Vagina (tissue), 2 donors: Measurements from ENCODE around the gene TTC39B.

Experiments used
- POLR2A ChIP-seq, 2 donors: fragments of 450-650 bp; IDR thresholded peaks; one replicate each; pipeline ENCODE4 v1.6.1; 2017; ENCODE audit warnings: antibody characterized with exemption in 2 of 2, mild to moderate bottlenecking in 2 of 2, moderate library complexity in 2 of 2
- POLR2AphosphoS5 ChIP-seq, 2 donors: sonication (generic); formaldehyde crosslinking; IDR thresholded peaks; one replicate each; pipeline ENCODE4 v1.9.0; 2017; ENCODE audit warnings: antibody characterized with exemption in 2 of 2, mild to moderate bottlenecking in 2 of 2, low read depth in 1 of 2; ENCODE audit not compliant: insufficient read depth in 1 of 2
- TF ChIP-seq, protein P1 (sequence below), 3 experiments: fragments of 450-650 bp in 2 of 3; fragments of 200-600 bp in 1 of 3; sonication (generic) in 1 of 3; IDR thresholded peaks; one replicate each; pipeline ENCODE4 v1.5.1; 2017 to 2019; ENCODE audit warnings: antibody characterized with exemption in 3 of 3, mild to moderate bottlenecking in 2 of 3, moderate library complexity in 2 of 3

DNA sequence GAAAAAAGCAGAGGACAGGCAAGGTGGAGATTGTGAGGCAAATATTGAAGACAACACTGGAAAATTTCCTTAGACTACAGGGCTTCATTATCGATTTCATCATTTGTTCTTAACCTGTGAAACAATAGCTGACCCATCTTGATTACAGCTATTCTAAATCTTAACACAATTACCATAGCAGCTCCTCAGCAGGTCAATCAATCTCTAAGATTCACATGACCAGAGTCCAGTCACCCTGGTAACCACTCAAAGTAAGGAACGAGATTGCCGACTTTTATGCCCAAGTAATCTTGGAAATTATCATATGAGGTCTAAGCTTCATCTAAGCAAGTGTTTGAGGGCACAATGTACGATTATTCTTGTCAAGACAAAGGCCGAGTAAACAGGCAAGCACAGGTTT, 93.8 kb downstream of the TTC39B start:
- TF ChIP-seq POLR2A (IDR thresholded peaks at IDR 0.05) (no peak), POLR2AphosphoS5 (IDR thresholded peaks at IDR 0.05; ENCODE audit: insufficient read depth in 1 of 2, low read depth in 1 of 2) (no peak)
- TF ChIP-seq, protein P1, sequence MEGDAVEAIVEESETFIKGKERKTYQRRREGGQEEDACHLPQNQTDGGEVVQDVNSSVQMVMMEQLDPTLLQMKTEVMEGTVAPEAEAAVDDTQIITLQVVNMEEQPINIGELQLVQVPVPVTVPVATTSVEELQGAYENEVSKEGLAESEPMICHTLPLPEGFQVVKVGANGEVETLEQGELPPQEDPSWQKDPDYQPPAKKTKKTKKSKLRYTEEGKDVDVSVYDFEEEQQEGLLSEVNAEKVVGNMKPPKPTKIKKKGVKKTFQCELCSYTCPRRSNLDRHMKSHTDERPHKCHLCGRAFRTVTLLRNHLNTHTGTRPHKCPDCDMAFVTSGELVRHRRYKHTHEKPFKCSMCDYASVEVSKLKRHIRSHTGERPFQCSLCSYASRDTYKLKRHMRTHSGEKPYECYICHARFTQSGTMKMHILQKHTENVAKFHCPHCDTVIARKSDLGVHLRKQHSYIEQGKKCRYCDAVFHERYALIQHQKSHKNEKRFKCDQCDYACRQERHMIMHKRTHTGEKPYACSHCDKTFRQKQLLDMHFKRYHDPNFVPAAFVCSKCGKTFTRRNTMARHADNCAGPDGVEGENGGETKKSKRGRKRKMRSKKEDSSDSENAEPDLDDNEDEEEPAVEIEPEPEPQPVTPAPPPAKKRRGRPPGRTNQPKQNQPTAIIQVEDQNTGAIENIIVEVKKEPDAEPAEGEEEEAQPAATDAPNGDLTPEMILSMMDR (IDR thresholded peaks at IDR 0.05) = no peak
